HUES64 (cell line): ENCODE results near the gene TRO.

Source experiments
- H3K27ac ChIP-seq: 2 replicates; pipeline ENCODE4 v1.7.0; 2013; ENCODE audit warnings: low read depth, low read length, inconsistent platforms
- H3K27me3 ChIP-seq: 2 replicates; pipeline ENCODE4 v1.6.1; 2013; ENCODE audit warnings: mild to moderate bottlenecking, low read length; ENCODE audit not compliant: insufficient read depth
- H3K36me3 ChIP-seq: 2 replicates; pipeline ENCODE4 v1.6.1; 2013; ENCODE audit warnings: mild to moderate bottlenecking, low read length; ENCODE audit not compliant: insufficient read depth
- H3K4me1 ChIP-seq: 2 replicates; pipeline ENCODE4 v1.6.1; 2013; ENCODE audit warnings: mild to moderate bottlenecking, low read length, moderate library complexity; ENCODE audit not compliant: insufficient read depth
- H3K4me3 ChIP-seq: 2 replicates; pipeline ENCODE4 v1.5.1; 2013; ENCODE audit warnings: mild to moderate bottlenecking, low read length, moderate library complexity
- H3K9ac ChIP-seq: 2 replicates; pipeline ENCODE4 v1.6.1; 2013; ENCODE audit warnings: mild to moderate bottlenecking, low read depth, low read length
- H3K9me3 ChIP-seq: 2 replicates; pipeline ENCODE4 v1.6.1; 2013; ENCODE audit warnings: low read depth, low read length; ENCODE audit not compliant: insufficient read depth
- WGBS: fragments of 150-250, 120-280 bp; methylation state at CpG from one replicate; pipeline ENCODE4 v1.1.7; 2013; ENCODE audit warnings: missing lambda C conversion rate; 5-methylcytosine and 5-hydroxymethylcytosine counted together

The TRO gene

GRCh38 chrX:54977387-54977786 lies 56.8 kb downstream of the TRO start:
- WGBS = 82% methylated on average over 3 of the region's 4 CpGs
- Histone ChIP-seq H3K27ac (no peak overlapping the region), H3K4me3 (no peak overlapping the region), H3K27me3 (no peaks in the 10 kb centered on the region), H3K9me3 (no peaks in the 10 kb centered on the region), H3K4me1 (no peaks in the 10 kb centered on the region), H3K9ac (no peak overlapping the region), H3K36me3 (no peaks in the 10 kb centered on the region)

GRCh38 chrX:54978448-54978847 lies 57.8 kb downstream of the TRO start:
- Histone ChIP-seq H3K36me3 (no peaks in the 10 kb centered on the region), H3K9me3 (no peaks in the 10 kb centered on the region), H3K27me3 (no peaks in the 10 kb centered on the region), H3K4me1 (no peaks in the 10 kb centered on the region), H3K4me3 (no peak overlapping the region), H3K9ac (no peak overlapping the region), H3K27ac (no peak overlapping the region)

GRCh38 chrX:54979432-54979831 lies 58.8 kb downstream of the TRO start:
- Histone ChIP-seq H3K4me3 (no peak overlapping the region), H3K27ac (no peak overlapping the region), H3K9ac (no peak overlapping the region), H3K27me3 (no peaks in the 10 kb centered on the region), H3K4me1 (no peaks in the 10 kb centered on the region), H3K36me3 (no peaks in the 10 kb centered on the region), H3K9me3 (no peaks in the 10 kb centered on the region)

GRCh38 chrX:54980334-54980733 lies 59.7 kb downstream of the TRO start:
- H3K27me3 ChIP-seq = no peaks in the 10 kb centered on the region
- no peaks in the 10 kb centered on the region for H3K36me3 ChIP-seq
- H3K27ac ChIP-seq = no peak overlapping the region
- H3K4me3 ChIP-seq = no peak overlapping the region
- no peak overlapping the region for H3K9ac ChIP-seq
- H3K4me1 ChIP-seq = no peaks in the 10 kb centered on the region
- no peaks in the 10 kb centered on the region for H3K9me3 ChIP-seq
- 82% methylated on average over 5 of the region's 6 CpGs for WGBS
